GM12891 (cell line): ENCODE results near the gene CA5A.
"Not testable (repeated sequence)": the region's sequence is repeated elsewhere in the genome, so short reads cannot be mapped to it uniquely, and the experiment has no call there.

ENCODE experiments used
- DNase-seq: peaks from one replicate; pipeline ENCODE4 v3.0.0; 2011; ENCODE audit warnings: low spot score; ENCODE audit not compliant: insufficient read length
- FAIRE-seq: peaks from 2 replicates; lab custom pipeline; 2011; peaks lifted over from hg19 to GRCh38; lab: Jason Lieb, UNC
- PAX5 ChIP-seq: IDR thresholded peaks from 2 replicates; pipeline ENCODE4 v1.6.1; 2011; ENCODE audit warnings: low read length, moderate library complexity, mild to moderate bottlenecking; ENCODE audit not compliant: insufficient read depth, severe bottlenecking
- POLR2A ChIP-seq: IDR thresholded peaks from 2 replicates; pipeline ENCODE4 v1.6.1; 2011; ENCODE audit warnings: low read depth, low read length, control low read depth
- POLR2AphosphoS5 ChIP-seq: IDR thresholded peaks from 2 replicates; pipeline ENCODE4 v1.6.1; 2011; ENCODE audit warnings: low read depth, low read length, control low read depth
- POU2F2 ChIP-seq: IDR thresholded peaks from 2 replicates; pipeline ENCODE4 v1.6.1; 2011; ENCODE audit warnings: low read depth, mild to moderate bottlenecking, control low read depth, low read length, moderate library complexity
- SPI1 ChIP-seq: IDR thresholded peaks from 2 replicates; pipeline ENCODE4 v1.6.1; 2011; ENCODE audit warnings: low read depth, low read length, control low read depth
- TAF1 ChIP-seq: IDR thresholded peaks from 2 replicates; pipeline ENCODE4 v1.6.1; 2011; ENCODE audit warnings: low read depth, low read length, control low read depth

Gene CA5A

DNA sequence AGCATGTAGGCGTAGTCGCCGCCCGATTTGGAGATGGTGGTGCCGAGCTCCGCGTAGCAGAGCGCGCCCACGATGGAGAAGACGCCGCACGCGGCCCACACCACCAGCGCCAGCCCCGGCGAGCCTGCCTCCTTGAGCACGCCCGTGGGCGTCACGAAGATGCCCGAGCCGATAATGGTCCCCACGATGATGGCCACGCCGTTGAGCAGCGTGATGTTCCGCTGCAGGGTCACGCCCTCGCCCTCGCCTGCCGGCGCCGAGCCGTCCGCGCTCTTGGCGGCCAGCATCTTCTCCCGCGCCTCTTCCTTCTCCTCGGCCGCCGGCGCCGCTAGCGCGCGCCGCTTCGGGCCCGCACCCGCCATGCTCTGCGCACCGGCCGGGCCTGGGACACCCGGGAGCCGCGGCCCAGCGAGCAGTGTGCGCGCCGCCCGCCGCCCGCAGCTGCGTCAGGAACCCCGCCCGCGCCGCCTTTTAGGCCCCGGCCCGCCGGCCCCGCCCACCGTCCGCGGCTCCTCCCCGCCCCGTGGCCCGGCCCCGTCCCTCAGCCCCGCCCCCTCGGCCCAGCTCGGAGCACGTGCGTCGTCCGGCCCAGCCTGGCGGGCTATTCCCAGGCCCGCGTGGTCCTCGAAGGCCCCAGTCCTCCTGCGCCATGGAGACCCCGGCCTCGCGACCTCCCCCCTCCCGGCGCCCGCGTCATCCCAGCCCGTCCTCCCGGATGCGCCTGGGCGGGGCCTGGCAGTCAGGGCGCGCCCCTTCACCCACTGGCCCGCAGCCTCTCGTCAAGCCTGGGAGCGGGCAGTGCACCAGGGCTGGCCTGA, 67.1 kb downstream of the CA5A start, which contains the start of gene SLC7A5:
Gene SLC7A5, minus strand, starts transcription at position 447 of the 818 bp plus-strand sequence. Its CDS starts 85 bp downstream, at position 362.
- peak; percentile 76 for FAIRE-seq
- 0 out of 2 replicates have a peak, but pooled peaks have one; percentile 22 for TF ChIP-seq TAF1
- 0 out of 2 replicates have a peak, but pooled peaks have one; percentile 45 for TF ChIP-seq POU2F2
- TF ChIP-seq POLR2AphosphoS5 = peak; percentile 74; the same call in 1 of the 2 replicates
- peak; percentile 78 for TF ChIP-seq POLR2A
- DNase-seq = peak; percentile 42

DNA sequence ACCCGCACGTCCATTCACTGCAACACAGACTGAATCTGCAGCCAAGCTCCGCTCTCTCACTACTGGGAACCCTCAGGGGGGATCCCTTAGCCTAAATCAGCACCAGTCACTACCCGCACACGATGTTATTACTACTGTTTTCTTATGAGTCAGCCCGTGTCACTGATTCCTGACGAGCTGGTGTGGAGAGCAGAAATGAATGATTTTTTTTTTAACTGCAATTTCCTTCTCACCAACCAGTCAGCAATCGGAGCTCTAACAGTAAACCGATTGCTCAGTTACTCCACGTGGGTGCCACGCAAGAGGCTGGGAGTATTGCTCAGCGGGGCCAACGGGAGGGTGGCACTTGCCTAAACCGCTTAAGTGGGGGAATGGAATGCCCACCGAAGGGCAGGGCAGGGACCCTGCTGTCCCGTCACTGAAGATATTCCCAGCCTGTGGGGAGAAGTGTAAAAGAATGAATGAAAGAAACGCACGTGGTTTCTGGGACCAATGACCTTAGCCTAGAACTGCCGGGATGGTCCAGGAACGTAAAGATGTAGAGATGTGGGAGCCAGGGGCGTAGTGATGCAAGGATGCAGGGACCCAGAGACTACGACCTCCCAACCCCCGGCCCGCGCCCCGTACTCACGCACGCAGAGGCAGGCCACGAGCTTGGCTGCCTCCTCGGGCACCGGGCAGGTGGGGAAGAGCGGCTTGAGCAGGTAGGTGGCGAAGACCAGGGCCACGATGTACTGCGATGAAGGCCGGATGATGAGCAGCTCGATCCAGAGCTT, 67.9 kb downstream of the CA5A start:
- FAIRE-seq, DNase-seq: not testable (repeated sequence)

DNA sequence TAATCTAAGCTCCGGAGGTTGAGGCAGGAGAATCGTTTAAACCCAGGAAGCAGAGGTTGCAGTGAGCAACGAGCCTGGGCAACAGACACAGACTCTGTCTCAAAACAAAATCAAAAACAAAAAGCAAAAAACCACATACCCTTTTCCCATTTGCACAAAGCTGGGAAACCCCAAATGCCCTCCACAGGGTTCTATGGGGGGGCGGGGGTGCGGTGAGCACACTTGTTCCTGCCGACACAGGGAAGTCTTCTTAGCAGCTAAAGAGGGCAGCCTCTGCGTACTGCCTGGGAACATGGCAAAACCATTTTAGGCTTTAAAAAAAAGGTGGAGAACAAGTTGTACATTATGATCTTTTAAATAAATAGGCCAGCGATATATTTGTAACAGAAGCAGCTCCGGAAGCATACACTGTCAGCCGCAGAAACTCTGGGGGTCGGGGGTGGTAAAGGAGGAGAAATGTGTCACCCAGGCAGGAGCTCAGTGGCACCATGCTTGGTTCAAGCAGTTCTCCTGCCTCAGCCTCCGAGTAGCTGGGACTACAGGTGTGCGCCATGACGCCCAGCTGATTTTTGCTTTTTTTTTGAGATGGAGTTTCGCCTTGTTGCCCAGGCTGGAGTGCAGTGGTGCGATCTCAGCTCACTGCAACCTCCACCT, 70.3 kb downstream of the CA5A start:
- not testable (repeated sequence) for DNase-seq, FAIRE-seq

DNA sequence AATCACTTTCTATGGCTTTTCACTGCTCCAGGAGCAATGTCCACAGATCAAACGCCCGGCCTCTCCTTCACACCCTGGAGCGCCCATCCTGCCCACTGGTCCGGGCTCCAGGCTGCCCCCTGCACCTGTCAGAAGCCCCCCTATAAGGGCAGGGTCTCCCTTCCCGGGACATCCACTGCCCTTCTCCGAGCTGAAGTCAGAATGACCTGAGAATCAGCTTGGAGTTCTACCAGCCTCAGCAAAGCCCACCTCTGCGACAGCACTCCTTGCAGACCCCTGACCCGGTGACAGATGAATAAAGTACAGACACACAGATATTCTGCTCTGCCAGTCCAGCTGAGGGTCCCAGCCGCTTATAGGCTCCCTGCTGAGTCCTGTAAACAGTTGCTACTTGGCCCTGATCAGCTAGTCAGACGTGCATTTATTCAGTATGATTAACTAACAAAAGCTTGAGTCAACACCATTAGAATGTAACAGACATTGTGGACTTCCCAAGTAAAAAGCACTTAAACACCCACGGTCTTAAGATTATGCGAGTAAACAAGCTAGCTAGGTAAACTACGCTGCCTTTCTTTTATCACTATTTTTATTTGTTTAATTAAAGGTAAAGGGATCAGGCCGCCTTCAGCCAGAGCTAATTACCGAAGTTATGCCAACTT, 71.9 kb downstream of the CA5A start:
- DNase-seq (no peak), FAIRE-seq (no peak)
- TF ChIP-seq POLR2AphosphoS5 = no peak
- no peak for TF ChIP-seq PAX5
- TF ChIP-seq SPI1 = no peak
- no peak for TF ChIP-seq POLR2A
- no peak for TF ChIP-seq TAF1
- no peak for TF ChIP-seq POU2F2

DNA sequence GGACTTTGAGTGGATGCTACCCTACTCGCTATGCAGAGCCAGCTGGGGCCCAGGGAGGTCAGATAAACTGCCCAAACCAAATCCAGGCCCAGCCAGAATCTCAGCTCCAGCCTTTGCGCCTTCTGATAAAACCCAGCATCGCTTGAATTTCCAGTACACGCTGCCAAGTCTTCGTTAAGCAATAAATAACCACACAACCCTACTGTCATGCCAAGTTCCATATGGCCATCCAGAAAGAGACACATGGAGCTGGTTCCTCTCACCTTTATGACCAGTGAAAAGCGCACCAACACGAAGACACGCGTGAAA, 73.0 kb downstream of the CA5A start:
- not testable (repeated sequence) for FAIRE-seq, DNase-seq

DNA sequence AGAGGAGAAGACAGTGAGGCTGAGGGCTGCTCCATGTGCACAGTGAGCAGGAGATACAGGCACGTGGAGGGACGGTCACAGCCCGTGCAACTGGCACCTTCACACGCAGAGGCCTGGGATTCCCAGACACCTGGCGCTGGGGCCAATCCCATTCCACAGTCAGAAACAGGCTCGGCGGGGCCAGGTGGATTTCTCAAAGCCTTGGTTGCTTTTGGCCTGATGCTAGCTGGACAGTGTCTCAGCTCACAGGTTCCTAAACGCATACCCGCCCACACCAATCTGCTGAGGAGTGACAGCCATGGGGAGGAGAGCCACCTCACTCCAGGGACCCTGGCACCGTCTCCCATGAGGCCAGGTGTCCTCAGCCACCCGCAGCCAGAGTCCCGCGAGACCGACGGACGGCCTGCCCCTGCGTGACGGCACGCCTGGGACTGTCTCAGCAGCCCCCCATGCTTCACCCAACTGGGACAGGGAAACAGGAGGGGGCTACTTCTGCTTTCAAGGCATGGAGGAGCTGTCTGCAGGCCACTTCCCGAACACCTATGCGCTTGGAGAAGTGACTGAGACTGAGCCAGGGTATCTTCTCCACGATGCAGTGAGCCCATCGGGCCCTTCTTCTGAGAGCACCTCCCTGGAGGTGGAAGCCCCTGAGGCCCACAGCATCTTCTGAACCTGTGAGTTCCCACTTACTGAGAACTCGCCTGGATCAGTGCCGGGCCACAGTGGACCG, 73.6 kb downstream of the CA5A start:
- not testable (repeated sequence) for FAIRE-seq, DNase-seq

DNA sequence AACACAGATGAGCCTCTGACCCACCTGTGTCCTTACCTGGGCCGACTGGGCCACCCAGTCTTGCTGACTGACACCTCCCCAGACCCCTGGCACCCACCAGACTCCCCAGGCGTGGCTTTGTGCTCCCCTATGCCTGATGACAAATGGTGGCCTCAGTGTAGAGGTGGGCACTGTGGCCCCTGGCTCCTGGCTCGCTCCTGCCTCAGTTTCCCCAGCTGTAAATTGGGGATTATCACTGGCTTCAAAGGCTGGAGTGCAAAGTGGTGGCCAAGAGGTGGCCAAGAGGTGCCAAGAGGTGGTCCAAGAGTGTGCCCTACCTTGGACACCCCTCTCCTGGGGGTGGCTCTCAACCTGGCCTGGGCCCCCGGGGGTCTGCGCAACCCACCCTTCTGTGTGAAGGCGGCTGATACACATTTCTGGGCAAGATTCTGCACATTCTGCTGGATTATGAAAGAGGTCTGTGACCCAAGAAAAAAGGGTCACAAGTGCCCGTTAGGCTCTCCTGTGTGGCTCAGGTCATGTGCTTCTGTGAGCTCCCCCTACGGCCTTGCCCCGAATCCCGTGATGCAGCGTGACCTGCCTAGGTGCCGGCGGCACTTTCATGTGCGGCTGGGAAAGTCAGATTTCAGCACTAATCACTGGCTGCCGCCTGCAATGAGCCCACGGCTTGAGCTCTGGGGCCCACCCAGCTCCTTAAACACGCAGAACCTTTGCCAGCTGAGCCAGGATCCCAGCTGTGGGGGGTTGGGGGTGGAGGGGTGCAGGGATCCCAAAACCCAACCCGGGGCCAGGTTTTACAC, 74.8 kb downstream of the CA5A start:
- not testable (repeated sequence) for DNase-seq, FAIRE-seq

DNA sequence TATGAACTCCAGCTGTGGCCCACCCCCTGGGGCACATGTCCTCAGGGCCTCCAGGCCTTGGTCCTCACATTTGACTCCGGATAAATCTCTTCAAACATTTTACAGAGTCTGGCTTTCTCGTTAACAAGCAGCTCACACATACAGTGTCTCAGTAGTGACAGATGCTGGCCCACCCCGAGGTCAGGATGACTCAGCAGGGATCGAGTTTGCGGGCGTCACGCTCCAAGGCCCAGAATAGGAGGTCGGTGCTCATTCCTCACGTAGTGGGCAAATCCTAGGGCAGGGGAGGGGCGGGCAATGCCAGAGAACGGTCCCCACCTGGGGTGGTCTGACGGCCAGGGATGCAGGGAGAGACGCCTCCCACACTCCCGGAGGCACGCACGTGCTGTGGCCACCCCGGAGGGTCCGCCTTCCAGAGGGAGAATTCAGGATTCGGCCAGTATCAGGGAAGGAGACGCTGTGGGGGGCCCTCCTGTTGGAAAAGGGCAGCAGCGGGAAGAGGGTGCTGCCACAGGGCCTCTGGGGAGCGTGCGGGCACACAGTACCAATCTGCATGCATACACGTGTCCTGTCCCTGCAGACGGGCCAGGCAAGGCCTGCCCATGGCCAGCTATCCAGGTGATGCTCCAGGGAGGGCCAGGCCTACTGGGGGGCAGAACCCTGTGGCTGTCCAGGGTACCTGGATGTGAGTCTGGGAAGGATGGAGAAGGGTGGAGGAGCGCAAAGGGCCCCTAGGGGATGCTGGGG, 75.6 kb downstream of the CA5A start:
- no peak for FAIRE-seq
- TF ChIP-seq POLR2AphosphoS5 (no peak), POU2F2 (no peak), PAX5 (peak; percentile 75), POLR2A (no peak), TAF1 (no peak), SPI1 (no peak)
- DNase-seq = no peak

DNA sequence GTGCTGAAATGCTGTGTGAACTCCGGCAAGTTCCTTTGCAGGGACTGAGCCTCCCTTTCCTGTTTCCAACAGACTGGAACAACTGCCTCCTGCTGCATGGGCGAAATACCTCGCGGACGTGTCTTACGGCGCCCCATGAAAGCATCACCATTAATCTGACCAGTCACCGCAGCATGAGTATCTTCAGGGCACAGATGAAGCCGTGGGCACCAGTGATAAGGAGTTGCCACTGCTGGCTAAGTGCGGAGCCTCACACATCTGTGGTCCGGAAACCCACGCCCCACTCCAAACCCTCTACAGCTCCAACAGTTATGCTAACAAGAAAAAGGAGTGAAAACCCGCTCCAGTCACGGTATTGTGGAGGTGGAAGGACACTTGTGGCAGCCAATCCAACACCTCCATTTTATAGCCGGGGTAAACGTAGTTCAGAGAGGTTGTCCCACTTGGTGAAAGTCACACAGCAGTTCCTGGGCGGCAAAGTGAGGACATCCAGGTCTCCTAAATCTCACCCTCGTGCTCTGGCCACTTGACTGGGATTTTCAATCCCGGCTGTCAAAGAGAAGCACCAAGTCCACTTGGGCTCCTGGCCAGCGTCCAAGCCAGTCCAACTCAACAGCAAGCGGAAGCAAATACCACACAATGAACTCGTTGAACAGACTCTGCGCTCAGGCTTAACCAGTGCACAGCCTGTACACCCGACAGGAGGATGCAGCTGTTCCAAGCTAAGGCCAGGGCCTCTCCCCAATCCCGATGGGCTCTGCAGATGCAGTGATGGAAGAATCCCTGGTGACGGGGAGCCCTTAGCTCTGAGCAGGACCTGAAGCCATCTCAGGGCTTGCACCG, 78.0 kb downstream of the CA5A start:
- DNase-seq, FAIRE-seq: not testable (repeated sequence)
